H54 (cell line): ENCODE measurements around the gene USHBP1.

Experiments
- DNase-seq: peaks from one replicate; pipeline ENCODE4 v3.0.0; 2011; ENCODE audit warnings: low spot score, mixed read lengths; ENCODE audit not compliant: insufficient read length
- FAIRE-seq: peaks from 3 replicates; lab custom pipeline; 2011; peaks lifted over from hg19 to GRCh38; lab: Jason Lieb, UNC
- POLR2A ChIP-seq: IDR thresholded peaks from 2 replicates; pipeline ENCODE4 v1.6.1; 2011; ENCODE audit warnings: low read depth, mild to moderate bottlenecking, low read length

Gene USHBP1

DNA sequence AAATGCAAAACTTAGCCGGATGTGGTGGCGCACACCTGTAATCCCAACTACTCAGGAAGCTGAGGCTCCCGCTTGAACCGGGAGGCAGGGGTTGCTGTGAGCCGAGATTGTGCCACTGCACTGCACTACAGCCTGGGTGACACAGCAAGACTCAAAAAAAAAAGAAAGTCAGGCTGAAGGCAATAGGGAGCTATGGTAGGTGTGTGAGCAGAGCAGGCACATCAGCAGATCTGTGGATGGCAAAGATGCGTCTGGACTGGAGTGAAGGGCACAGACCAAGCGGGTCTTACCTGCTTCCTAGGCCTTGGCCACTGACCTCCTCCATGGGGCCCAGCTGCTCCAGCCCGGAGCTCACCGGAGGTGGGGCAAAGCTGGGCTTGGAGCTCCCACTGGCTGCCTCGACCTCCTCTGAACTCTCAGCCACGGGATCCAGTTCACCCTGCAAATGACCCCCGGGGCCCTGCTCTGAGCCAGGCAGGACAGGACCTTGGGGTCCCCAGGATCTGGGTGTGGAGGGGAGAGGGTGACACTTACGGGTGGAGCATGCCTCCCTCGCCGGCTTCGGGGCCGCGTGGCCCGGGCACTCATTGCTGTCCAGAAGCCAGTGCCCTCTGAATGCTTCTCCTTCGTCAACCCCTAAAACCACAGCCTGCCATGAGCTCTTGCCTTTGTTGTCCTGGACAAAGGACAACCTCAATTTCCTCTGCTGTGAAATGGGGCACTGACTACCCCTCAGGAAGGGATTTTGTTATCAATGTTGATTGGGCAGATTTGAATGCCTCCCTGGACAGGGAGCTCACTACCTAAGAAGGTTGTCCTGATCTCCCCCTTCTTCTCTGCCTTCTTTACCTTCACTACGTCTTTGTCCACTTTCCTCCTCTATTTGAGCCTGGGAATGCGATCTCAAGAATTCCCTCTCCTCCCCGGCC, 569 bp downstream of the USHBP1 start:
- TF ChIP-seq POLR2A, result no peak
- FAIRE-seq (no peak), DNase-seq (no peak)

DNA sequence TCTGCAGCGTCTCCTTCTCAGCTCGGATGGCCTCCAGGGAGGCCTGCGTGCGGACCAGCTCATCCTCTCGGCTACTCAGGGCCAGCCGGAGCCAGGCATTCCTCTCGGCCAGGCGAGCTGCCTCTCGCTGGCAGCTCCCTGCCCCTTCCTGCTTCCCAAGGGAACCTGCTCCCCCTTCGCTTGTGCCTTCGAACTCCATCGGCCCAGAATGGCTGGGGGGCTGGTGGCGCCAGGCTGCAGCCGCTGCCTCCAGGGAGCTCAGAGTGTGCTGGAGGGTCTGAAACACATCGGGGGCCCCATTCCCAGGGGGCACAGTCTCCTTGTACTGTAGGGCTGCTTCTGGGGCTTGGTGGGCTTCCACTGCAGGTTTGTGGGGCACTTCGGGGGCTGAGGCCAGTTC, 2.0 kb downstream of the USHBP1 start:
- FAIRE-seq, result no peak
- DNase-seq, result no peak
- no peak for TF ChIP-seq POLR2A

DNA sequence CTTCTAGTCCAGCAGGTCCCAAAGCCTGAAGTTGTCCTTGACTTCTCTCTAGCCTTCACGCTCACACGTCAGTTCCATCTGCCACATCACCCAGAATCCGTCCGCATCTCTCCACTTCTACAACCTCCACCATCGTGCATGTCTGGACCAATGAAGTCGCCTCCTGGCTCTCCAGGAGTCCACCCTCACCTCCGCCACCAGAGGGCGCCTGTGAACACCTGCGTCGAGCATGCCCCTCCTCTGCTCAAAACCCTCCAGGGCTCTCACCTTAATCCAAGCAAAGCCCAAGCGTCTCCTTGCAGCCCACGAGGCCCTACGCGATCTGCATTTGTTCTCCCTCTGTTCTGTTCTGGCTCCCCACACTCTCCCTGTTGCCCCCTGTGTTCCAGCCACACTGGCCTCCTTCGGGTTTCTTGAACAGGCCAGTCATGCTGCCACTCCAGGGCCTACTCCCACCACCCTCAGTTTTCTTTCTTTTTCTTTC, 3.7 kb downstream of the USHBP1 start:
- DNase-seq, result peak; percentile 81
- TF ChIP-seq POLR2A, result no peak
- no peak for FAIRE-seq

DNA sequence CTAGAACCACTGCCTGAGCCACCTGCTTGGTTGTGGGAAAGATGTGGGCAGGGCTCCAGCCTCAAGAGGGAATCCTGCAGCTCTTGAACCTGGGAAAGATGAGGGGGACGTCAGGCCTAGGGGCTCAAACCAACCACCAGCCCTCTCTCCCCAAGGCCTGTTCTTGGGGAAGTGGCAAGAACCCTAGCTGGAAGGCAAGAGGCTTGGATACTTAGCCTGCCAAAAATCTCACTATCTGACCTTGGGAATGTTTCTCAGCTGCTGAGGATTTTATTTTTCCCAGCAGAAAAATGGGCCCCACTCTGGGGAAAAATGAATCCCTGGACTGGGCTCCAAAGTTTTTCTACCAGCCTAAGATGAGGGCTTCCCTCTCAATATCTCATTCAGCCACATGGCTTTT, 4.6 kb downstream of the USHBP1 start:
- DNase-seq (no peak), FAIRE-seq (no peak)
- no peak for TF ChIP-seq POLR2A

DNA sequence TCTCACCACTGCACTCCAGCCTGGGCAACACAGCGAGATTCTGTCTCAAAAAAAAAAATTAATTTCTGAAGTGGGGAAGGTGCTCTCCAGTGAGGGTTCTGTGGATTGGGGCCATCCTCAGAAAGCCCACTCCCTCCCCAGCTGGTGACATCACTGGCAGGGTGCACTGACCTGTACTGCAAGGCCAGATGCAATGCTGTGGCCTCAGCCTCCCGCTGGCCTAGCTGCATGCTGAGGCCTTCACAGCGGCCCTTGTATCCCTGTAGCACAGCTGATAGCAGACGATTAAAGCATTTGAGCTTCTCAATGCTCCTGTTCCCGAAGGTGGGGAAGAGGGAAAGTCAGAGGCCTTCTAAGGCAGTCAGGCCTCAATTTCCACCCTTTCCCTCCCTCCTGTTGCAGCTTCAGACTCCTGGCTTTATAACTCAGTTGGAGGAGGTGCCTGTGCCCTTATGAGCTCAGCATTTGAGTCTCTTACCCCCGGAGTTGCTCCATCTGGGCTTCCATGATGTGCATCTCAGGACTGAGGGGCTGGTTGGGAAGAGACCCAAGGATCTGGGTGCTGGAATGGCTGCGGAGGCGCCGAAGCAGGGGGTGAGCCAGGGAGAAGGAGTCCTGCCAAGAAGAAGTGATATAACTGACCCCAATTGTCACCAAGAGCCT, 5.3 kb downstream of the USHBP1 start:
- FAIRE-seq, result no peak
- no peak for DNase-seq
- no peak for TF ChIP-seq POLR2A

DNA sequence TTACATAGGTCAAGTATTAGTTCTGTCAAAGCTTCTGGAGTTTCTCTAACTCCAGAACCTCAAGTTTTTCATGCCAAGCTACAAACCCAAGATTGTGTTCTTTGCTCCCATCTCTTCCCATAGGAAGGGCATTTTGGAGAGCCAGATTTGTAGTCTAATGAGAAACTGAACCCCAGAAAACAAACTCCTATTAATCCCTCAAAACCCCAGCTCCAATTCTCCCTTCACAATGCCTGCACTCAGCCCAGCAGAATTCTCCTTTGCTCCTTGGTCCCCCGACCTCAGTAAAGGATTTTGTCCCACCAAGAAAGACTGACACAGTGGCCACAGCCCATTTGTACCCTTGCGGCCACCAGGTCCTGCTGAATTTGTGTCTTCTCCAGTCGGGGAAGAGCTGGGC, 8.4 kb downstream of the USHBP1 start:
- DNase-seq (no peak), FAIRE-seq (no peak)
- TF ChIP-seq POLR2A, result no peak

DNA sequence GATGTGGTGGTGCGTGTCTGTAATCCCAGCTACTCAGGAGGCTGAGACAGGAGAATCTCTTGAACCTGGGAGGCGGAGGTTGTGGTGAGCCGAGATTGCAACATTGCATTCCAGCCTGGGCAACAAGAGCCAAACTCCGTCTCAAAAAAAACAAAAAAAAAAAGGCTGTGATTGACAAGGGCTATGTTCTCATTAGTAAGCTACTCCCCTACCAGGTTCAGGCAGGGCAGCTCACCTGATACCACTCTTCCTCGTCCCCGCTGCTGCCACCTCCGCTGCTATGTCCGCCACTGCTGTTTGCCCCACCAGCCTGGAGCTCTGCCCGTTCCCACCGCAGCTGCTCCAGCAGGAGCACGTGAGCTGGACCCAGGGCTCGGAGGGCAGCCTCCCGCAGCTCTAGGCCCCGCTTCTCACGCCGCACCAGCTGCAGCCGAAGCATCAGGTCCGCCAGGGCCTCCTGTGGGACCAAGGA, 9.4 kb downstream of the USHBP1 start:
- DNase-seq (no peak), FAIRE-seq (no peak)
- TF ChIP-seq POLR2A, result no peak

DNA sequence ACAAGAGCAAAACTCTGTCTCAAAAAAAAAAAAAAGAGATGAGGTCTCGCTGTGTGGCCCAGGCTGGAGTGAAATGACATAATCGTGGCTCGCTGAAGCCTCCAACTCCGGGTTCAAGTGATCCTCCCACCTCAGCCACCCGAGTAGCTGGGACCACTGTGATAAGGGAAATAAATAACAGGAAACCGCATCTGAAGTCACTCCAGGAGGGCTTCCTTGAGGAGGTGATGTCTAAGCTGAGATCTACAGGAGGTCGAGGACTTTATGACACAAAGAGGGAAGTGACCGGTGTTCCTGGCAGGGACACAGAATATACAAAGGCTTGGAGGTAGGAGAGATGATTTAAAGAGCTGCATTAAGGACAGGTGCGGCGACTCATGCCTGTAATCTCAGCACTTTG, 9.9 kb downstream of the USHBP1 start:
- DNase-seq, result no peak
- no peak for FAIRE-seq
- no peak for TF ChIP-seq POLR2A

DNA sequence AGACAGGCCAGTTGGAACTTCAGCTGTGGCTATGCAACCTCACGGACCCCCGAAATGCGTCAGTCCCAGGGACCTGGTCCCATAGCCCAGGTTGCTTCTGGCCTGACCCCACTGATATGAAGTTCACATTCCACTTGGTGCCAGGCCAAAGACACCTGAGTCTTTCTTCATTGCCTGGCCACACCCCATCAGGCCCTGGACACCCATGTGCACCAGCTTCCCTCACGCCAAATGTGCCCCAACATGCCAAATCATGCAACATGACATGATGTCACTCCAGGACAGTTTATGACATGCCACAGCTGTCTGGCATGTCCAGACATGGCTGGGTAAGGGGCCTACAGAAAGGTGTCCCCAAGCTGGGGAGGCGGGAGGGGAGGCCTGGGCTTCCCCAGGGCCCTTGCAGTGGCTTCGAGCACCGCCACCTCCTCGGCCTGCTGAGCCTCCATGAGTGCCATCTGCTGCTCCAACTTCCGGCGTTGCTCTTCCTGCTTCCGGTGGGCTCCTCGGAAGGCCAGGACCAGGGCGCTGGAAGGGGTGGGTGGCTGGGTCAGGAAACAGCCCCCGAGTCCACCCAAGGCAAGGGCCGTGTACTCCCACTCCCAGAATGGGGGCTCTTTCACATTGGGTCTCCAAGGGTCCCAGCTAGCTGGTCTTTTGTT, 14.5 kb downstream of the USHBP1 start:
- DNase-seq (no peak), FAIRE-seq (no peak)
- TF ChIP-seq POLR2A, result no peak

DNA sequence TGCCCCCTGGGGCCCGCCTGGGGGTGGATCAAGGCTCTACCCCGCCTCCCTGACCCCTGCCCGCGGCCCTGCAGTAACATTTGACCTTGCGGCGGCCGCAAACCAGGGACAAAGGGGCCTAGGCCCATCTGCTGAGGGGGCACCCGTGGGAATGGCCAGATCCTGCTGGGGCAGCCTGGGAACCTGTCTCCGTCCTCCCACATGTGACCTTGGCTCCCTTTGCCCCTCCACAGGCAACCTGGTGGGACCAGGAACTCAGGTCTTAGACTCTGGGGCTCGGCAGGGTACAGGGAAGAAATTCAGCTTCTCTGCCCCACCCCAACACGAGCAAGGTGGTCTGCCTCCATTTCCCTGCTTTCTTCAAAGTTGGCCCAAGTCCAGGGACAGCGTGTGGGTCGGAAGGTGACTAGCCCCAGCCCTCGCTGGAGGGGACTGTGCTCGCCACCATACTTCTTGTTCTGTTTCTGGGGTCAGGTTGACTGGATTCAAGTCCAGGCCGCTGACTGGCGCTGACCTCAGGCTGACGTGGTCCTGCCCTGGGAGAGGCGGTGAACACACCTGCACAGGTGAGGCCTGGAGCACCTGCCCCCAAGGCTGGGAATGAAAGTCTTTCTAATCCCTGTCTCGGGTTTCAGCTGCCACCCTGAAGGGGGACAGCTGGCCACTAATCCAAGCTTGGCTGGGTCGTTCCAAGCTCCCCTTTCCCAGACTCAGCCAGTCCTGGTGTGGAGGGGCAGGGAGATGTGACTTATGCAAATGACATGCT, 16.4 kb downstream of the USHBP1 start:
- no peak for TF ChIP-seq POLR2A
- no peak for DNase-seq
- FAIRE-seq, result no peak

DNA sequence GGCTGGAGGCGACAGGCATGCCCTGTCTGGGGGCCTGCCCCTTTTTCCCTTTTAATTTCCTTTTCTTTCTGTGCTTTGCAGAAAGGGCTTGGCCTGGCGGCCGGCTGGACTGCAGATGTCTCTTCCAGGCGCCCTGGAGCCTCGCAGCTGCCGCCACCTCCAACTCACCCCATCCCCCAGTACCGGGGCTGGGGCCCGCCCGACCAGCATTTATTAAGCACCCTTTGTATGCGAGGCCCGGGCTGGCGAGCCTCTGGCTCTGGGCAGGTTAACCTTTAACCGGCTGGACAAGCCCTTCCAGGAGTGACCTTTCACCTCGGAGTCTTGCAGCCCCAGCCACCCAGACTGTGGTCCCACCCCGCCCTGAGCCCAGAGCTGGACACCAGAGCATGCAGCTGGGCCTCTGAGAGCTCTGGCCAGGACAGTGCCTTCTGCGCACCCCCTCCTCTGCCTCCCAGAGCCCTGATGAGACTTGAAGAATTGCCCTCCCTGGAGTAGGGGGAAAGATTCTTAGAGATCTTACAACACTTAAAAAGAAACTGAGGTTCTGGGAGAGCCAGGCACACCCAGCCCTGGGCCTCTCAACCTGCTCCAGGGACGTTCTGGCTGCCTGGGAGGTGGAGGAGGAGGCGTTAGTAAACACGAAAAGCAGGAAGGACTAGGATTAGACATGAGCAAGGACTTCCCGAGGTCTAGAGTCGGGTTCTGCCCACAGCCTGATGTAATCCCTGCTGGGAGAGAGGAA, 17.7 kb downstream of the USHBP1 start:
- no peak for FAIRE-seq
- no peak for DNase-seq
- TF ChIP-seq POLR2A, result no peak

DNA sequence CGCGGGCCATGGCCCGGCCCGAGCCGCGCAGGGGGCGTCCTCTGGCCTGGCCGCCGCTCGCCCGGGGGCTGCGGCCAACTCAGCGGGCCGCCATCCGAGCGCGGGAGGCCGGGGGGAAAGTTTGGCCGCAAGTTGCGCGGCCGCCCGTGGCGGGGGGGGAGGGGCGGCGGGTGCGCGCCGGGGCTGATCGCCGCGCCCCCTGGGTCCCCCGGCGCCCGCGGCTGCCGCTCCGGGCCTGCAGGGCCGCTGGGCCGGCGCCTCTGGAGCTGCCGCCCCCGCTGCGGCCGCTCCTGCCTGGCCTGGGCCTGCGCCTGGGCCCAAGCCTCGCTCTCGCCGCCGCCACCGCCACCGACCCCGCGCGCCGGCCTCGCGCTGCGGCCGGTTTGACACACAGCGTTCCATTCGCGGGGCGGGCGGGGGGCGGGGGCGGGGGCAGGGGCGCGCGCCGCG, 19.0 kb downstream of the USHBP1 start, which contains the start of gene NR2F6:
Gene NR2F6, minus strand, starts transcription at position 385 of the 450 bp plus-strand sequence. CDS start 699 bp downstream, outside the sequence.
- DNase-seq, result no peak
- TF ChIP-seq POLR2A, result peak; percentile 67
- no peak for FAIRE-seq
